OCI-M2 (cell line): ENCODE data around the gene CBX1.

ENCODE experiments used
- DNase-seq: peaks from one replicate; lab custom pipeline; 2025; ENCODE audit not compliant: unreplicated experiment; lab: John Stamatoyannopoulos, UW

CBX1 gene

GRCh38 chr17:48027322-48027981 lies 73.8 kb downstream of the CBX1 start:
- DNase-seq = no peak

- peak; percentile 26 for DNase-seq
Measured at GRCh38 chr17:48026502-48027321, 74.6 kb downstream of the CBX1 start.

GRCh38 chr17:48025904-48026501 lies 75.3 kb downstream of the CBX1 start:
- DNase-seq = no peak

- peak; percentile 88 for DNase-seq
Measured at GRCh38 chr17:48025040-48025903, 76.0 kb downstream of the CBX1 start.

GRCh38 chr17:48024149-48025039 lies 76.9 kb downstream of the CBX1 start:
- DNase-seq = no peak

- DNase-seq = no peak
Measured at GRCh38 chr17:48023400-48024148, 77.7 kb downstream of the CBX1 start.

GRCh38 chr17:48022901-48023300 lies 78.4 kb downstream of the CBX1 start:
- DNase-seq = no peak

- DNase-seq = no peak
Measured at GRCh38 chr17:48021934-48022333, 79.3 kb downstream of the CBX1 start.
